HG02981 (cell line): Measurements from ENCODE around the gene RFC2.

ENCODE experiments used
- ATAC-seq: cut with Tn5 transposase; IDR thresholded peaks from one replicate; pipeline ENCODE4 v1.9.1; 2021; ENCODE audit warnings: mild to moderate bottlenecking, moderate library complexity; ENCODE audit not compliant: unreplicated experiment

The RFC2 gene

GRCh38 chr7:74194686-74195085 lies 59.5 kb downstream of the RFC2 start:
- ATAC-seq = no peak

GRCh38 chr7:74193913-74194312 lies 60.3 kb downstream of the RFC2 start:
- no peak for ATAC-seq

- no peak for ATAC-seq
Observed at GRCh38 chr7:74193054-74193453, 61.1 kb downstream of the RFC2 start.

GRCh38 chr7:74191231-74191630 lies 63.0 kb downstream of the RFC2 start:
- no peak for ATAC-seq

- no peak for ATAC-seq
Observed at GRCh38 chr7:74190259-74190658, 63.9 kb downstream of the RFC2 start.

- no peak for ATAC-seq
Observed at GRCh38 chr7:74187915-74188675, 66.1 kb downstream of the RFC2 start.

- ATAC-seq = no peak
Observed at GRCh38 chr7:74185636-74186035, 68.6 kb downstream of the RFC2 start.

- ATAC-seq = no peak
Observed at GRCh38 chr7:74185016-74185415, 69.2 kb downstream of the RFC2 start.

- ATAC-seq = no peak
Observed at GRCh38 chr7:74183653-74184450, 70.3 kb downstream of the RFC2 start.

GRCh38 chr7:74183142-74183541 lies 71.1 kb downstream of the RFC2 start:
- ATAC-seq = no peak

- ATAC-seq = no peak
Observed at GRCh38 chr7:74182453-74183090, 71.6 kb downstream of the RFC2 start.

- ATAC-seq = no peak
Observed at GRCh38 chr7:74181821-74182220, 72.4 kb downstream of the RFC2 start.
